Nephron progenitor cell (in vitro differentiated cells): ENCODE measurements around the gene ATAD3A.
A peak's percentile ranks its signal among the peaks of the same experiment; 100 is the strongest.

Experiments
- DNase-seq: peaks from one replicate; pipeline ENCODE4 v3.0.0; 2021
- H3K27ac Mint-ChIP-seq: 2 replicates; pipeline ENCODE4 v1.8.0; 2021; ENCODE audit warnings: mild to moderate bottlenecking, moderate library complexity, mixed read lengths
- H3K27me3 Mint-ChIP-seq: 2 replicates; pipeline ENCODE4 v1.8.0; 2021; ENCODE audit warnings: mild to moderate bottlenecking, low read depth, mixed read lengths; ENCODE audit not compliant: poor library complexity
- H3K36me3 Mint-ChIP-seq: 2 replicates; pipeline ENCODE4 v1.8.0; 2021; ENCODE audit warnings: low read depth, mixed read lengths
- H3K4me1 Mint-ChIP-seq: 2 replicates; pipeline ENCODE4 v1.8.0; 2021; ENCODE audit warnings: mixed read lengths
- H3K4me3 Mint-ChIP-seq: 2 replicates; pipeline ENCODE4 v1.8.0; 2021; ENCODE audit warnings: mild to moderate bottlenecking, moderate library complexity, mixed read lengths
- H3K9me3 Mint-ChIP-seq: 2 replicates; pipeline ENCODE4 v1.8.0; 2021; ENCODE audit warnings: mild to moderate bottlenecking, moderate library complexity, mixed read lengths
- TF ChIP-seq, protein P1 (sequence below): fragments of 200-600 bp; sonication (generic); IDR thresholded peaks from 2 replicates; pipeline ENCODE4 v1.5.0; 2021; ENCODE audit warnings: antibody characterized with exemption

ATAD3A gene

DNA sequence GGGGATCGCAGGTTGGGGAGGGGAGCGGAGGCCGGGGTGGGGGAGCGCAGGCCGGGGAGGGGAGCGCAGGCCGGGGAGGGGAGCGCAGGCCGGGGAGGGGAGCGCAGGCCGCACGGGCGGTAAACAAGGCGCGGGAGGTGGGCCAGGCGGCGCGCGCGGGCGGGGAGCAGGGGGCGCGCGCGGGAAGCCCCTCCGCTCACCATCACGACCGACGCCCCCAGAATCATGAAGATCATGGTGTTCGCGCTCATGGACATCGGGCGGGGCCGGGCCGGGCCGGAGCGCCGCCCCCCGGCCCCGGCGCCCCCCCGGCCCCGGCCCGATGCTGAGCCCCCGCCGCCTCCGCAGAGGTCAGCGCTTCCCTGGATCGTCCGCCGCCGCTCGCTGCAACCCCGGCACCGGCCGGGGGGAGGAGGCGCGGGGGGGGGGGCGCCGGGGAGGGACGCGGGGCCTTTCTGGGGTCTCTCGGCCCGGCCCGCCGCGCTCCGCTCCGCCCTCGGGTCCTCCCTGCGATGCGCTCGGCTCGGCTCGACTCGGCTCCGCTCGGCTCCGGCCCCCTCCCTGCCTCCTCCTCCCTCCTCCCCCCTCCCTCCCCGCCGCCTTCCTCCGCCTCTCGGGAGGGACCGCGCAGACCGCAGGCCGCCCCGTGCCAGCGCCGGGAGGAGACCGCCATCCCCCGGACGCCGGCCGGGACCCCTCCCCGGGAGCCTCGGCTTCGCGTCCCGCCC is 28.3 kb downstream of the ATAD3A start, which contains the start of gene TMEM240:
Gene TMEM240 (minus strand): TSS at position 535 of the 728 bp plus-strand sequence. CDS start 278 bp downstream, at position 257.
- no peaks in the 10 kb centered on the region for H3K9me3 Mint-ChIP-seq
- H3K4me1 Mint-ChIP-seq = peaks cover 12% of the 10 kb centered on the region
- TF ChIP-seq, protein P1, sequence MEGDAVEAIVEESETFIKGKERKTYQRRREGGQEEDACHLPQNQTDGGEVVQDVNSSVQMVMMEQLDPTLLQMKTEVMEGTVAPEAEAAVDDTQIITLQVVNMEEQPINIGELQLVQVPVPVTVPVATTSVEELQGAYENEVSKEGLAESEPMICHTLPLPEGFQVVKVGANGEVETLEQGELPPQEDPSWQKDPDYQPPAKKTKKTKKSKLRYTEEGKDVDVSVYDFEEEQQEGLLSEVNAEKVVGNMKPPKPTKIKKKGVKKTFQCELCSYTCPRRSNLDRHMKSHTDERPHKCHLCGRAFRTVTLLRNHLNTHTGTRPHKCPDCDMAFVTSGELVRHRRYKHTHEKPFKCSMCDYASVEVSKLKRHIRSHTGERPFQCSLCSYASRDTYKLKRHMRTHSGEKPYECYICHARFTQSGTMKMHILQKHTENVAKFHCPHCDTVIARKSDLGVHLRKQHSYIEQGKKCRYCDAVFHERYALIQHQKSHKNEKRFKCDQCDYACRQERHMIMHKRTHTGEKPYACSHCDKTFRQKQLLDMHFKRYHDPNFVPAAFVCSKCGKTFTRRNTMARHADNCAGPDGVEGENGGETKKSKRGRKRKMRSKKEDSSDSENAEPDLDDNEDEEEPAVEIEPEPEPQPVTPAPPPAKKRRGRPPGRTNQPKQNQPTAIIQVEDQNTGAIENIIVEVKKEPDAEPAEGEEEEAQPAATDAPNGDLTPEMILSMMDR = no peak
- H3K36me3 Mint-ChIP-seq = peaks cover 12% of the 10 kb centered on the region
- H3K27me3 Mint-ChIP-seq = no peaks in the 10 kb centered on the region
- no peak within 1 kb of the TSS for H3K27ac Mint-ChIP-seq
- peak; percentile 80 for DNase-seq
- H3K4me3 Mint-ChIP-seq = peak within 1 kb of the TSS; percentile 74

DNA sequence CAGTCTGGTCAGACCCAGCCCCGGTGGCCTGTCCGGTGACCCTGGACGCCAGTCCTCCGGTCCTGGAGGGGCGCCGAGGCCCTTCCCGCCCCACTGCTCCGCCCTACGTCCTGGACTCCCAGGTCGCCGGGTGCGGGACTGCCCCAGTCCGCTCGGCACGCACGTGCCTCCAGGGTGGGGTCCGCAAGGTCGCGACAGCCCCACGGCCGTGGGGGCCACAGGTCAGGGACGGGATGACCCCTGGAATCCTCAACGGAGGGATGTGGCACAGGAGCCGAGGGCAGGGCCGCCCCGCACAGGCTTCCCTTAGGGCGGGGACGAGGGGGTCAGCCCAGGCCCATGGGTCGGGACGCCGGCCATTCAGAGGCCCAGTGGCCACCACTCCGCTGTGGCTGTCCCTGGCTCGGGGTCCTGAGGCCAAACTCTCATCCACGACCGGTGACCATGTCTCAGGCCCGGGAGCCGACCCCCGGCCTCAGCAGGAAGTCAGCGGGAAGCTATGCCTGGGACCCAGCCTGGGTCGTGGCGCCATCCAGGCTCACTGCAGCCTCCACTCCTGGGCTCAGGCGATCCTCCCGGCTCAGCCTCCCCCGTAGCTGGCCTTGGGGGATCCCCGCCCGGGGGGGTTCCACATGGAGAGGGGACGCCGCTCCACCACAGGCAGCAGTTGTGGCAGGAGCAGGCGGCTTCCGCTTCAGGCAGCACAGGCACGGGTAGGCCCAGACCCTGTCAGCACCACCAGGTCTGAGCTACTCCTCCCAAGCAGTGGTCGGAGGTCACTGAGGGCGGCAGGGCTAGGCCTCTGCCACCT is 29.1 kb downstream of the ATAD3A start:
- TF ChIP-seq, protein P1 = no peak
- no peaks in the 10 kb centered on the region for H3K9me3 Mint-ChIP-seq
- H3K36me3 Mint-ChIP-seq = peaks cover 12% of the 10 kb centered on the region
- no peak overlapping the region for H3K27ac Mint-ChIP-seq
- peak; percentile 18 for DNase-seq
- H3K27me3 Mint-ChIP-seq = no peaks in the 10 kb centered on the region
- peak overlapping the region; percentile 60 for H3K4me3 Mint-ChIP-seq
- peaks cover 12% of the 10 kb centered on the region for H3K4me1 Mint-ChIP-seq

DNA sequence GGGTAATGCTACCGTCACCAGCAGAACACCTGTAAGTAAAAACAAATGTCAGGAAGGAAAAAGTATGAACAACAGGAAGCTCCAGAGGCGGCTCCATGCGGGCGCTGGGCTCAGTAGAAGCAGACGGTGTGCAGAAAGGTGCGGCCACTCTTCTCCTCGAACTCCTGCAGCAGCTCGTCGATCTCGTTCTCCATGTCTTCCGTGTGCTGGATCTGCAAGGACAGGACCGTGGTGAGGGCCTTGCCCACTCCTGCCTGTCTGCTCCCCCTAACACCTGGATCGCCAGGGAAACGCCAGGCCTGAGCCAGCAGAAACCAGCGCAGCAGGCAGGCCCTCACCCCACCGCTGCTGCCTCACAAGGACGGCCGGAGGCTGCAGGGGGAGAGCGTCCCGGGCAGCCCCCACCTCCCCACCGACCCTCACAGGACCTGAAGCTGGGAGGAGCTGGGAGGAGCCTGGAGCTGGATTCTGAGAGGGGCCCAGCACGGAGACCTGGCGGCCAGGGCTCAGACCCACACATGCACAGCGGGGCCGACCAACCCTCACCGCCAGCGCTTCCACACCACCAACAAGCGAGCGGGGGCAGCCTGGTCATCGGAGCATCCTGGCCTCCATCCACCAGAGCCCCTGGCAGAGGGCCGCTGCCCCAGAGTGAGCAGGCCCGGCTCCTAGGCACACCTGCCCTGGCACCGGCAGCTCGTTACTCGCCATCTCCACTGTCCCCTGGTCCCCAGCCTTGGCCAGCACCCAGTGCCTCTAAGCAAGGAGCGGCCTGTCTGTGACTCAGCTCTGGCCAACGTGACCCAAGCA is 30.2 kb downstream of the ATAD3A start:
- Mint-ChIP-seq H3K27me3 (no peaks in the 10 kb centered on the region), H3K36me3 (peaks cover 12% of the 10 kb centered on the region), H3K4me1 (peaks cover 12% of the 10 kb centered on the region), H3K4me3 (peak overlapping the region; percentile 60), H3K27ac (no peak overlapping the region), H3K9me3 (no peaks in the 10 kb centered on the region)
- TF ChIP-seq, protein P1 = no peak
- no peak for DNase-seq

DNA sequence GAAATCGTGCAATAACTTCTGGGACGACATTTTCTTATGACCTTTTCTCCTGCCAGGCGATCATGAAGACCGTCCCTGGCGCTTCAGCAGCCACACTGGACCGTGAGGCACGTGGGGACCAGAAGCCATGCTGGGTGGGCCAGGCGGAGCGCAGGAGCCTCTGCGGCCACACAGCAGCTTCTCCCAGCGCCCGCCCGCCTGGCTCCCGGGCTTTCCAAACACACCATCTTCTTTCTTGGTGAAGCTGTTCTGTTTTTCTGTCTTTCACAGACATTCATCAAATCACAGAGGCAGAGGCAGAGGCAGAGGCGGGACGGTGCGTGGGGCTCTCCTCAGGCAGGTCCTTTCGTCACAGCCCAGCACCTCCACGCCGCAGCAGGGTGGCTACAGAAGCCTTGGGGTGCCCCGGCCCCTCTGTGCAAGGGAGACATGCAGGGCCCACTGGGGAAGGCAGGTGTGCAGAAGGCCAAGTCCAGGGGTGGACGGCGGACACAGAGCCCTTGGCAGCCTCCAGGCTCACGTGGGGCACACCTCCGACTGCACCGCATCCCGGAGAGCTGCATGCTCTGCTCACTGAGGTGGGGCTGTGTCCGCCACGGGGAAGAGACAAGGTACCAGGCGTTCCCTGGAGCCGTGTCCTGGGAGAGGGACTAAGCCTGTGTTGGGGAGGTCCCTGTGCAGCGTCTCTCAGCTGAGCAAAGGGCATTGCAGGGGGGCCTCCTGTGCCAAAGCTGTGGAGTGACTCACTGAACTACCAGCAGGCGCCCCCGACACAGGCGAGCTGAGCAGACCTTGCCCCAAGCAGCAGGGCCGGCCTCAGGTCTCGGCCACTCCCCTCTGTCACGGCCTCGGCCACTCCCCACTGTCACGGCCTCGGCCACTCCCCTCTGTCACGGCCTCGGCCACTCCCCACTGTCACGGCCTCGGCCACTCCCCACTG is 31.1 kb downstream of the ATAD3A start:
- DNase-seq = no peak
- peaks cover 17% of the 10 kb centered on the region for H3K36me3 Mint-ChIP-seq
- H3K9me3 Mint-ChIP-seq = no peaks in the 10 kb centered on the region
- peaks cover 12% of the 10 kb centered on the region for H3K4me1 Mint-ChIP-seq
- TF ChIP-seq, protein P1 = no peak
- no peaks in the 10 kb centered on the region for H3K27me3 Mint-ChIP-seq
- no peak overlapping the region for H3K4me3 Mint-ChIP-seq
- no peak overlapping the region for H3K27ac Mint-ChIP-seq

DNA sequence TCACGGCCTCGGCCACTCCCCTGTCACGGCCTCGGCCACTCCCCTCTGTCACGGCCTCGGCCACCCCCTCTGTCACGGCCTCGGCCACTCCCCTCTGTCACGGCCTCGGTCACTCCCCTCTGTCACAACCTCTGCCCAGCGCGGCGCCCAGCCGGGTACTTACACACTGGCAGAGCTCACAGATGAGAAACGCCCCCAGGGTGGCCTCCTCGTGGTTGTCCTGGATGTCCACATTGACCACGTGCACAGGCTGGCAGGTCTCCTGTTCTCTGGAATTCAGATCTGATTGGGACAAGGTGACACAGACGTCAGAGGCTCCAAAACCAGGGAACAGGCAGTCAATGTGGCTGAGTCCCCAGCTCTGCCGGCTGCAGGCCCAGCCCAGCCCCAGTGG is 31.7 kb downstream of the ATAD3A start:
- Mint-ChIP-seq H3K9me3 (no peaks in the 10 kb centered on the region), H3K4me1 (peaks cover 11% of the 10 kb centered on the region)

More for the DNA sequence above, 31.7 kb downstream of the ATAD3A start:
- no peak overlapping the region for H3K4me3 Mint-ChIP-seq
- no peaks in the 10 kb centered on the region for H3K27me3 Mint-ChIP-seq
- H3K36me3 Mint-ChIP-seq = peaks cover 17% of the 10 kb centered on the region
- DNase-seq = no peak
- H3K27ac Mint-ChIP-seq = no peak overlapping the region
- TF ChIP-seq, protein P1 = no peak
